ENCODE measurements around the gene BMP8B. TPM values are rescaled to one million over a fixed set of nuclear protein-coding genes. Genes with fewer than 3 reads are reported as not detected.

The BMP8B gene
- total and polyA plus RNA-seq, 2 of the 8 experiments (the other 6 are each of a cell fraction or from before 2014, with no cell fraction given) = 0.37 to 0.50 TPM

GRCh38 chr1:39757501-39757900 is 31.2 kb downstream of the BMP8B start (continued):
- TF ChIP-seq TEAD4 (IDR thresholded peaks at IDR 0.05; ENCODE audit: low read depth, low read length) (no peak), EP300 (IDR thresholded peaks at IDR 0.05; ENCODE audit: borderline replicate concordance in 1 of 2, low read depth in 2 of 2, low read length in 2 of 2) (no peak), GABPA (IDR thresholded peaks at IDR 0.05; ENCODE audit: borderline replicate concordance, insufficient read depth, low read length) (no peak), TBP (IDR thresholded peaks at IDR 0.05; ENCODE audit: low read depth, low read length) (no peak), SAP30 (IDR thresholded peaks at IDR 0.05; ENCODE audit: insufficient read depth, insufficient replicate concordance, low read length) (no peak)
